NOMO-1 treated with dmso at 0.1 percent for 144 hours (cell line): ENCODE results near the gene DMBX1.
A peak's percentile ranks its signal among the peaks of the same experiment; 100 is the strongest.

Experiments used
- DNase-seq: peaks from one replicate; lab custom pipeline; 2025; ENCODE audit not compliant: unreplicated experiment; lab: John Stamatoyannopoulos, UW

DMBX1 gene

DNA sequence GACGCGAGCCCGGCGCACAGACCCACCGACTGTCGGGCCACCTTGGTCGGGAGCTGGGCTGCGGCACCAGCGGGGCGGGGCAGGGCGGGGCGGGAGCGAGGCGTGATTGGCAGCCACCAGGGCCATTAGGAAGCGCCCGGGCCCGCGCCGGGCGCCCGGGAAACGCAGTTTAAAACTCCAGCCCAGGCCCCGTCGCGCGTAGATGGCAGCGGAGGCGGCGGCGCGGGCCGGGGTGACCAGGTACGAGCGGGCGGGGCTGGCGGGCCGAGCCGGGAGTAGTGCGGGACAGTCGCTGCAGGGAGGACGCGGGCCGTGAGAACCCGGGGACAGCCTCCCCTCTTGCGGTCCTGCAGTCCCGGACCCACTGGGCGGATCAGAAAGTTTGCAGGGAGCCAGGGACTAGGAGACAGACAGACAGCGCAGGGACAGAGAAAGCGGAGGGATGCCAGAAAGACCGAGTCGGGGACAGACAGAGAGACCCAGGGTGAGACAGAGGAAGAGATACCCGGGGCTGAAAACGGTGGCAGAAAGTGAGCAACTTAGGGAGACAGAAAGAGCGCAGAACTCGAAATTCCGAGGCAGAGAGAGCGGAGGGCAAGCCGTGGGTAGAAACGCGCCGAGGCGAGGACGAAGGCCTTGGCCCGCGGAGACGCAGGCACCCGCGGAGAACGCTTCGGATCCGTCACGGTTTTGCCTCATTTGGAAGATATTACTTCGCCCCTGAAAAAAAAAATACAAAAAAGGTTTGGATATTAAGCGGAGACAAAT is at the start of gene DMBX1:
TSS of gene DMBX1 (plus strand) at position 199 of the 768 bp plus-strand sequence. CDS start 17,175 bp downstream, outside the sequence.
- DNase-seq = no peak

DNA sequence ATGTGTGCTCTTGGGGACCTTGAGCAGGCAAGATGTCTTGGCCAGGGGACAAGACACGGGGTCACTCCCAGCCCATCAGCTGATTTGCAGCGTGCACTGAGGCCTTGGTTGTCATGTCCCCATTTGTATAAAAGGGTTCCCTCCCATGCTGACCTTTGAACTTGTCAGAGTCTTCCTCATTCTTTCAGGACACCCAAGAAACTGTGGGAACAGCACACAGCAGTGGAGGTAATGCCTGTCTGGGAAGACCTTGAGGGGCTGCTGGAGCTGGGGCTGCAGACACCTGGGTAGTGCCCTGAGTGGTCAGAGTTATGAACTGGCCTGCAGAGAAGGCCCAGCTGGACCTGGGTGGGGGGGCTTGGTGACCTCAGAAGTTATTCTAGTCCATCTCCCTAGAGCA is 49.2 kb upstream of the DMBX1 start:
- DNase-seq = no peak

DNA sequence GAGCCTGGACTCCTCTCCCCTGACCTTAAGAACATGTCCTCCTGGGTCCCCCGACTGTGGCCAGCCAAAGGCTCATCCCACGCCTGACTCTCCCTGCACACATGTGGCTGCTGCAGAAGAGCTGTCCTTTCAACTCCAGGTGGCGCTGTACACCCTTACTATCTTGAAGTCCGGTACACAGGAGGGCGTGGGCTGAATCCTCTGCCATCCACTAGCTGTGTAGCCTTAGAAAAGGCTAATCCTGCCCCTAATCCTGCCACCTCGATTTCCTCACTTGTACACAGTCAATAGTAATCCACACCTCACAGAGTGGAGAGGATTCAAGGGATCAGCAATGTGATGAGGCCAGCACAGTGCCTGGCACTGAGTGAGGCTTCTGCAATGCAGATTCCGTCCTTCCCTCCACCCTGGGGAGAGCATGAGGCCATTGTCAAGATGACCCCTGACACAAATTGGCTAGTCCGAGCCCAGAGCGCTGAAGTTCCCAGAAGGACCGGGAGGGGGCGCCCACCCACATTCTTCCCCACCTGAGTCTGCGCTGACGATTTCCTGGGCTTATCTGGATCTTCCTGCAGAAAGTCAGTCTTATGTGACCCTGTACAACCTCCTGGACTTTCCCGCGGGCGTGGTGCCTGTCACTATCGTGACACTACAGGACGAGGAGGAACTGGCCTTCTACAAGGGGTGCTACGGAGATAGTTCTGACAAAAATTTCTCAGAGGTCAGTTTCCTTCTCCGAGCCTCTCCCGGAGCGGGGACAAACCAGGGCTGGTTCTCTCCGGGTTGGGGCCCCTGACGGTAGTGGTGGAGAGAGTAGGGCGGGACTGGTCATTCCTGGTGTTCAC is 47.1 kb upstream of the DMBX1 start:
- peak; percentile 58 for DNase-seq

DNA sequence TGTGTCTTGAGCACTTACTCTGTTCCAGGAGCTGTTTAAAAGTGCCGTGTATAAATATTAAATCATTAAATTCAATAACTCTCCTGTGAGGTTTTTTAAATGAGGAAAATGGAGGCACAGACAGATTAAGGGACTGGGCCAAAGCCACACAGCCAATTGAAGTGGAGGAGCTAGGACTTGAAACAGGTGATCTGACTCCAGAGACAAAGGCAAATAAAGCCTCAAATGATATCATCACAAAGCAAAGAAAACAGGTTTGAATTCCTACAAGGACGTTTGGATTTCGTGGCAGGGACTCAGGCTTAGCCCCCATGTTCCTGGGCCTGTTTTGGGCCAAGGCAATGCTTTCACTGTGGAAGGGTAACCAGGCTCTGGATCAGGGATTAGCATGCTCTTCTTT is 45.2 kb upstream of the DMBX1 start:
- DNase-seq = no peak

DNA sequence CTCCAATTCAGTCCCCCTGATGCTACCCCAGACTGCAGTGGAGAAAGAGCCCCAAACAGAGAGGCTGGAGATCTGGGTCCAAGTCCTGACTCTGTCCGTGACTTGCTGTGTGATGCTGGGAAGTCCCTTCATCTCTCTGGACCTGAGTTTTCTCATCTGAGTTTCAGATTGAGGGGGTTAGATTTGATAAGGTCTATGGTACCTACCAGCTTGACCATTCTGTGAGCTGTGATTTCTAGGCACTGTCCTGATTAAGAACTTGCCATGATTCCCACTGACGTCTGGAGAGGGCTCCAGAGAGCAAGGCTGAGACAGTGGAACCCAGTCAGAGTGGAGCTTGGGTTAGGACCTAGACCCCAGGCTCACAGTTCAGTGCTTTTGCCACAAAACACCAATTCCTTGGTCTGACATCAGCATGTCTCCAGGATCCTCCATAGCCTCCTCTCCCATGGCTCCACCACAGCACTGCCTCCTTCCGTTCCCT is 43.8 kb upstream of the DMBX1 start:
- DNase-seq = no peak

DNA sequence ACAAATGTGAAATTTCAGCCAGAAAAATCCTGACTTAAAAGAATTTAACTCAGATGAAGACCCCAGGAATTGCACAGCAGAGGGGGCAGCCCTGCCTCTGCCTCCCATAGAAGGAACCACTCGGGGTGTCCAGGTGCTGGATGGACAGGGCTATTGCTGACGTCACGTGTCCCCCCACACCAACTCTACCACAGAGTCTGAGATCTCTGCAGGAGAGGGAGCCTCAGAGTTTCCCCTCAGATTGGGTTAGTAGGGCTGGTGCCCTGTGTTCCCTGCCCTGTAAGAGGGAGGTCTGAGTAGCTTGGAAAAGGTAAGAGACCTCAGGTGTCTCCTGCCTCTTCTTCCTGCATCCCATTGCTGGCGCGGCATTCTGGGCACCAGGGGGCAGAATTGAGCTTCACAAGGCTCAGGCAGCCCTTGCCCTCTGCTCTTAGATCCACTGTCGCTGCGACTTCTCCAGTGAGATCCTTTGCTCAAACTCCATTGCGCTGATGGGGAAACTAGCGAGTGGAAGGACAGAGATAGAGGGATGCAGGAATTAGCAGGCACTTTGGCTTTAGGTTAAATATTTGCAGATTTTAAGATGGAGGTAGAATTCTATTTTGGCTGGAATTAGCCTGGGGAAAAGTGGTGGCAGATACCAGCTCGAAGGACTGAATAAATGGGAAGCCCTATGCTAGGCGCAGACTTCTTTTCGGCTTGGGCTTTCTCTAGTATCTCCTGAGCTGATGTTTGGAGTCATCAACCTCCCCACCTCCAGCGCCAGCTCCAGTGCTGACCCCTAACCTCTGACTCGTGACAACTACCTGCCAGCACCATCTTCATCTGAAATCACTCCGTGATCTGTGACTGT is 42.8 kb upstream of the DMBX1 start:
- DNase-seq = peak; percentile 36

DNA sequence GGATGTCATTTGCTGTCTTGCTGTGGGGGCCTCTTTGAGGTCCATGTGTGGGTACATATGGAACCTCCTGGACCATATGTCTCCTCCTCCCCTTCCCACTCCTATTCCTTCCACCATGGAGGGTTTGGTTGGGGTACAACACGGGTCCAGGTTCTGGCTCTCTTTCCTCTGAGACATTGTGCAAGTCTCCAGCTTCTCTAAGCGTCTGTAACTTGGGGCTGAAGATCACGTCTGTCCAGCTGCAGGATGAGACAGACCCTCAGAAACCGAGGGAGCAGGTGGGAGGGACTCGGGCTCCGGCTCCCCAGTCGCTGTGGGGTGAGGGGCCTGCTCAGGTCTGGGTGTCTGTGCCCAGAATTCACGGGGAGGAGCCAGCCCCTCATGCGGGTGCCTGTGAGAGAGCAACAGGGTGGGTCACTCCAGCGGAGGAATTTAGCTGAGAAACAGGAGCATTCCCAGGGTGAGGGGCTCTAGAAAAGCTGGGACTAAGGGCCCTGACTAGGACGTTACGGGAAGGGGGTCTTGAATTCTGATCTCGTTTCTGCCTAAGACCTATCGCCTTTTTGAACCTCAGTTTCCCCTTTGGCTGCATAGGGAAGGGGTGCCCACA is 42.0 kb upstream of the DMBX1 start:
- DNase-seq = no peak

DNA sequence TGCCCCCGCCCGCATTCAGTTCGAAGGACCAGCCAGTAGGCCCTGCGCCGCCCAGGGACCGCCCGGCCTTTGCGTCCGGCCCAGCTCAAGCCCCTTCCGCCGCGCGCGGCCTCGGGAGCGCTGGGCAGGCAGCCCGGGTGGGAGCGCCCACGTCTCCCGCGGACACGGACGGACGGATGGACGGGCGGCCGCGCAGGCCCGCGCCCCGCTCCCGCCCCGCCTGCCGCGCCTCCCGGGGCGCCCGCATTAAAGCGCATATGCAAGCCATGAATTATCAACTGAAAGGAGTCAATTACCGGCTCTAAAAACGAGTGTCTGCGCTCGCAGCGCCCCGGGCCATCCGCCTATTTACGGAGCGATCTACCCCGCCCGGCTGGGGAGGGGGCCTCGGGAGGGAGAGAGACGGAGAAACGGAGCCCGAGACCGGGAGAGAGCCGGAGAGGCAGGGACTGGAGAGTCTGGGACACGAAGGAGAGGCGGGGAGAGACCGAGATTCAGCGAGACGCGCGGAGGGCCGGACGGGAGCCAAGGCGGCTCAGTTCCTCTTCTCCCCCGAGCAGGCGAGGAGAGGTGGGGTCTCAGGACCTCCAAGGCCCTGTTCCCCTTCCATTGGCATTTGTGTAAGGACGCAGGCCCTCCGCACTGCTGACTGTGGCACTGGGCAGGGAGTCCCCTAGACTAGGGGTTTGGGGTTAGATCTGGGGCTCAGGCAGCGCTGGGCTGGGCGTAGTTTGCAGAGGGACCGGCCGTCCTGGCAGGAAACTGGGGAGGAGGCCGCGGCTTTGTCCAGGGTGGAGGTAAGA is 41.3 kb upstream of the DMBX1 start:
- DNase-seq = no peak

DNA sequence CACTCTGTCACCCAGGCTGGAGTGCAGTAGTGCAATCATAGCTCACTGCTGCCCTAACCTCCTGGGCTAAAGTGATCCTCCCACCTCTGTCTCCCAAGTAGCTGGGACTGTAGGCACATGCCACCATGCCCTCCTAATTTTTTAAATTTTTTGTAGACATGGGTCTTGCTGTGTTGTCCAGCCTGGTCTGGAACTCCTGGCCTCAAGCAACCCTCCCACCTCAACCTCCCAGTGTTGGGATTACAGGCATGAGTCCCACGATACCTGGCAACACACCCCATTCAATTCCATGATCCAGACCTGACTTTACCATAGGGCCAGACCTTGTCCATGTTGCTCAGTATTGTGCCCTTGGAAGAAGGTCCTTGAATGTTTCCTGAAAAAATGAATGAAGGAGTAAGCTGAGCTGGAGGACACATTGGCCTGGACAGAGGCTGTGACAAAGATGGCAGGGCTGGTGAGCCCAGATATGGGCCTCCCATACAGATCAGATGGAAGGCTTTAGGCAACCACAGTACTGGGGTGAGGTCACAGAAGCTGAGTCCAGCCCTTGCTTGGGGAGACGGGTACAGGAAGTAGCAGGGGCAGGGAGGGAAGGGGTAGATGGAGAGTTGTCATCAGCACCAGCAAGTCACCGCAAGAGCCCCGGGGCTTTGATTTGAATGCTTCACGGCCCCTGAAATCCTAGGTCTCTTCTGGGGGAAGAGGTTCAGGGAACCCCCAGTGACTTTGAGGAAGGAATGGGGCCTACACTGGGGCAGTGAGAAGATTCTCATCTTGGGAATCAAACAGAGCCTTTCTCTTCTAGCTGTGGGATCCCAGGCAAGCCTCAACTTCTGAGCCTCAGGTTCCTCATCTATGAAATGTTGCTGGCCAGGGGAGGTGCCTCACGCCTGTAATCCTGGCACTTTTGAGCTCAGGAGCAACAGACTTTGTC is 40.1 kb upstream of the DMBX1 start:
- DNase-seq = no peak

DNA sequence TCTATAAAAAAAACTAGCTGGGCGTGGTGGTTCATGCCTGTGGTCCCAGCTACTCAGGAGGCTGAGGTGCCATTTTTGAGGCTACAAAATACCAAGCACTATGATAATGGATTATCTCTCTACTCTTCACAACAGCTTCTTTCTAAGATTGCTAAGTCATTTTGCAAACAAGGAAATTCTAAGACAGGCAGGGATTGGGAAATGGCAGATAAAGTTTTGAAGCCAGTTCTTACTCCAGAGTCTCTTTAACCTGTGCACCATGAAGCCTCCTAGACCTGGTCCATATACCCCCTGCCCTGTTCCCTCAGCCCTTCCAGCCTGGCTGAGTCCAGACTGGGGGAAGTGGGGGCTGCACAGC is 39.5 kb upstream of the DMBX1 start:
- DNase-seq = no peak

DNA sequence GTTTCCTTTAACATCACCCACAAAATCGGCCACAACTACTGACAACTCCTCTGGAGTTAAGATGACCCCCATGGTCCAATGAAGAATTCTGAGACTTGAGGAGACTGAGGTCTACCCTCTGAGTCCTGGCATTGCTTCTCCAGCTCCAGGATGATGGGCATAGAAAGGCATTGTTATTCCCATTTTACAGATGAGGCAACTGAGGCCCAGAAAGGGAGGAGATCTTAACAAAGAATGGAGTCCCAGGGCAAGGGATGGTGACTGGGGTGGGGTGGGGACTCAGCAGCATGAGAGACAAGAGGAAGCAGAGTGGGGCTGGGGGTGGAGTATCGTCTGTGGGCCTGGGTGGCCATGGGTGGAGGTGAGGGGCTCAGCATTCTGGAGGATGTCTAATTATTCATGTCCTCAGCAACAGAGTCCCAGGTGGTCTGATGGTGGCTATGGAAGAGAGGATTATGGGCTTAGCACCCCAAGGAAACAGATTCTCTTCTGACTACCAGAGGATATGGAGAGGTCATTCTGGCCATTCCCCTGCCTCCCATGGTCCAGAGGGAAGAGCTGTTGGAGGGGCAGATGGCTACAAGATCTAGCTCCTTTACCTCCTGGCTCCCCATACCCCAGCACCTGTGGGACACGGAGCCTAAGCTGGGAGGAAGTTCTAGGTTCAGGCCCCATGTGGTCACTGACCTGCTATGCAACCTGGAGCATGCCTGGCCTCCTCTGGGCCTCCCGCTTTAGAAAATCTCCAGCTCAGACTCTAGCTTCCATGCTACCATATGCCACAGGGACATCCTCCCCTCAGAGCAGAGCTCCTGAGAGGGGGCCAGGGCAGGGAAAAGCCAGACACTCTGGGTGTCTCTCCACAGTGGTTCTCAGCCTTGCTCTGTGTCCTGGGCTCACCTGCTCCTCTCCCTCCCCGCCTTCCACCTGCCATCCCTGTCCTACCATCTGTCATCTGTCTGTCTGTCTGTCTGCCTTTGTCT is 37.4 kb upstream of the DMBX1 start:
- no peak for DNase-seq

DNA sequence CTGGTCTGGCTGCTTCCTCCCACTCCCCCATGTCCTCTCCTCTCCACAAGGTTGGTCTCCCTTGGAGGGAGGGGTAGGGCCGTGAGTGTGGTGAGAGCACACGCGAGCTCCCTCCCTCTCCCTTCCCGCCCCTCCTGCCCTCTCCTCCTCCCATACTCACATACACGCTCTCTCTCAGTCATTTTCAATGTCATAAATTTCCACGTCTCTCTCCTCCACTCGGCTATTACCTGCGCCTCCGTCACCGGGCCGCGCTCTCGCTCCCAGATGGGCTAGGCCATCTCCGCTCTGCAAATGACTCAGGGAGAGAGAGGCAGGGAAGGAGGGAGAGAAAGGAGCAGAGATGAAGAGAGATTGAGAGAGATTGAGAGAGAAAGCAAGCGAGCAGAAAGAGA is 36.7 kb upstream of the DMBX1 start:
- no peak for DNase-seq

DNA sequence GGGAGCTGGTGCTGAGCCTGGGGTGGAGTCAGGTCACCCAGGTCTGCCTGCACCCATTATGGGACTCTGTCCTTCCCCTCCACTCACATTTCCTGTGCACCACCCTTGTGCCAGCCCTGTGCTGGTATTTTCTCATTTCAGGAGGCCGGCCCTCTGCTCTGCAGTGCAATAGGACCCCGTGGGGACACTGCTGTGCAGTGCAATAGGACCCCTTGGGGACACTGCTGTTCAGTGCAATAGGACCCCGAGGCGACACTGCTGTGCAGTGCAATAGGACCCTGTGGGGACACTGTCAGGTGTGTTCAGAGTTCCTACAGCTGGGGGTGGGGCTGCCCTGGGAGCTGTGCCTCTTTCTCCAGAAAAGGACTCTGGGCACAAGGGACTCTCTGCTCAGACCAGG is 36.2 kb upstream of the DMBX1 start:
- no peak for DNase-seq

DNA sequence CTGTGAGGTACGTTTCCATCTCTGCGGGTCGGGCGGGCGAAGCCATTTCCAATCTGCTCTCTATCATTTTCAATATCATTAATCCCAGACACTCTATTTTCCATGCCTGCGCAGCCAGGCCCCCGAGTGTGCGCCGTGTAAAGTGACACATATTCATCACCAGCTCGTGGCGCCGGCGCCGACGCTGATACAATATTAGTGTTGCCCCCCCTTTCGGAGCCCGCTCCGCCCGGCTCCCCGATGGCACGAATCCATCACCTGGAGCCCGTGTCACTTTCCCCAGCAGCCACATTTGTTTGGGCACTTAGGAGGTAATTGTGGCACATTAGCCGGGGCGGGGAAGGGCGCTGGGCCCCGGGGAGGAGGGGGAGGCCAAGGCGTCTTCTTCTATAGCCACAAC is 33.7 kb upstream of the DMBX1 start:
- DNase-seq = no peak

DNA sequence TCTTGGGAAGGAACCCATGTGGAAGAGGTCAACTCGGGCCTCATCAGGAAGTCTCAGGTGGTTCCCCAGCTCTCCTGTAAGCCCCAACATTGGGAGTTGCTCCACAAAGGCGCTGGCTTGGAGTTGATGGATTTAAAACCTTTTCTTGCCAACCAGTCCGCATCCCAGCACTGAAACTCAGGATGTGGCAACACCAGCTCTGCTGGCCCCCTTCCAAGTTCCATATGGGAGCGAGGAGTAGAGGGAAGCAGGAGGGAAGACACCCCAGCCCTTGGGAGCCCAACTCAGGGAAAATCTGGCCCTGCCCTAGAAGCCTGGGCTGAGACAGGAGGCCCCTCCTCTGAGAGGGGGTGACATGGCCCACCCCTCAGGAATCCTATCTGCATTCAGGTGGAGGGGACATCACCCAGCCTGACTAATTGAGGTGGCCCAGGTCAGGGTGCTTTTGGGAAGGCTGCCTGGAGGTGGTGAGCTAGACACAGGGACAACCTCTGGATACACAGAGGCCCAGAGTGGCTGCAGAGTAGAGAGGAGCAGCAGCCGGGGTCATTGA is 33.1 kb upstream of the DMBX1 start:
- DNase-seq = no peak

DNA sequence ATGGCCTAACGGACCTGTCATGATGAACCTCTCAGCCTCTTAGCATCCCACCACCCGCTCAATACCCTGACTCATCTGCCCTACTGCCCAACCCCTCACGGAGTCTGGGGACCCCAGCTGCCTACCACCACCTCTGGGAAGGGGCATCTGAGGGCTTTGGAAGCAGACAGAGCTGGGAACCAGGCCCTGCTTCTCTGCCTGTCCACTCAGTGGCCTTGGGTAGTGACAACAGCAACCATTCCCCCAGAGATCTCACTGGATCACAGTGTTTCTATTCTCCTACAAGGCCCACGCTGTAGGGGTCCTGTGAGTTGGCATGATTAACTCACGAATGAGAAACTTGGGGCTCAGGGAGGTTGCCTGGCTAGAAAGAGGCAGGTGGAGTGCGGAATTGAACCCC is 32.5 kb upstream of the DMBX1 start:
- DNase-seq = no peak

DNA sequence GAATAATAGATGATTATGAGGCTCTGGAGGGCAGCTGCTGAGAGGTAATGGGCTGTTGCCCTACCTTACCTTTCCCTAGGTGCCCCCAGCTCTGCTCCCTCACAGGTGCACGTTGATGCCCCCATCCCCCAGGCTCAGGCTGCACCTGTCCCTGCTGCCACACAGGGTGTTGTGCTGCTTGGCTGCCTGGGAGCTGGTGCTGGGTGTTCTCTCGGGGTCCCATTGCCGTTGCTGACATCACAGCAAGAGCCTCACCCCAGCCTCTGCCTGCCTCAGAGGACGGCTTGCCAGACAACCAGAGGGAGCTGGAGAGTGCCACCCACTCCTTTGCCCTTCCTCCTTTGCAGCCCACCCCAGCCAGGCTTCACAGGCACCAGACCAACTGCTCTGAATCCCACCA is 31.4 kb upstream of the DMBX1 start:
- DNase-seq = no peak

DNA sequence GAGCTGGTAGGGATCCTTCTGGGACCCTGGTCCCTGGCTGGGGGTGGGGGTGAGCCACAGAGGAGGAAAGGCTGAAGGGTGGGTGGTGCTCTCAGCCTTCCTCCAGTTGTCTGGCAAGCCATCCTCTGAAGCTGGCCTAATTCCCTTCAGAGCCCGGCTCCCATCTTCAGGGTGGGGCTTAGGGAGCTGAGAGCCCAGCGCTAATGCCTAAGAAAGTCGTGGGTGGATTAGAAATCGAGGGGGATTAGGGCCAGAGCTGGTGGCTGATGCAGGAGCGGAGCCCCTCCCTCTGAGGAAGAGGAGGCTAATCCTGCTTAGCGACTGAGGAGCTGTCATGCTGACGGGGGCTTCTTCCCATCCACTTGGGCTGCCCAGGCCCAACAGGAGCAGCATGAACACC is 30.8 kb upstream of the DMBX1 start:
- no peak for DNase-seq
